Osteoblast (primary cell): ENCODE measurements around the gene IL36G. TPM values are rescaled to one million over a fixed set of nuclear protein-coding genes. Genes with fewer than 3 reads are reported as not detected.

Experiments
- DNase-seq: peaks from one replicate; pipeline ENCODE4 v3.0.0; 2011; ENCODE audit warnings: low spot score, mixed read lengths; ENCODE audit not compliant: insufficient read length; ENCODE audit errors: missing footprints
- H2AFZ ChIP-seq: 2 replicates; pipeline ENCODE4 v1.6.0; 2011; ENCODE audit warnings: mild to moderate bottlenecking, low read length
- H3K27ac ChIP-seq: 2 replicates; pipeline ENCODE4 v1.5.1; 2011; ENCODE audit warnings: mild to moderate bottlenecking, low read depth, low read length, moderate library complexity
- H3K27me3 ChIP-seq: 2 replicates; pipeline ENCODE4 v1.6.0; 2012; ENCODE audit warnings: mild to moderate bottlenecking, control low read depth, inconsistent platforms, low read length, moderate library complexity; ENCODE audit not compliant: insufficient read depth
- H3K36me3 ChIP-seq: 2 replicates; pipeline ENCODE4 v1.5.1; 2011; ENCODE audit warnings: mild to moderate bottlenecking, low read length, control low read depth, moderate library complexity; ENCODE audit not compliant: insufficient read depth
- H3K4me1 ChIP-seq: 2 replicates; pipeline ENCODE4 v1.5.1; 2011; ENCODE audit warnings: mild to moderate bottlenecking, low read length, control low read depth, moderate library complexity; ENCODE audit not compliant: insufficient read depth
- H3K4me2 ChIP-seq: 2 replicates; pipeline ENCODE4 v1.6.0; 2011; ENCODE audit warnings: mild to moderate bottlenecking, low read length; ENCODE audit not compliant: insufficient read depth
- H3K4me3 ChIP-seq: fragments of 200-600 bp; sonication (generic); 3 replicates; pipeline ENCODE4 v1.5.1; 2012; ENCODE audit warnings: mild to moderate bottlenecking, low read length, inconsistent platforms; ENCODE audit not compliant: insufficient read depth
- H3K79me2 ChIP-seq: 2 replicates; pipeline ENCODE4 v1.6.0; 2012; ENCODE audit warnings: mild to moderate bottlenecking, low read length, control low read depth, inconsistent platforms; ENCODE audit not compliant: insufficient read depth
- H3K9me3 ChIP-seq: 2 replicates; pipeline ENCODE4 v1.5.1; 2011; ENCODE audit warnings: low read depth, low read length, control low read depth
- H4K20me1 ChIP-seq: 2 replicates; pipeline ENCODE4 v1.6.0; 2012; ENCODE audit warnings: mild to moderate bottlenecking, low read length, control low read depth; ENCODE audit not compliant: insufficient read depth
- CTCF ChIP-seq: IDR thresholded peaks from 2 replicates; pipeline ENCODE4 v1.5.1; 2011; ENCODE audit warnings: mild to moderate bottlenecking, low read depth, low read length, moderate library complexity; ENCODE audit errors: extremely low read depth
- total RNA-seq: library from RNA; depleted of rRNA; stranded (reverse); fragments of >200 nt; gene quantifications from 2 replicates; pipeline ENCODE4 v1.2.3, GENCODE V29; 2012

The IL36G gene
- total RNA-seq, 1 donor = not detected

- Histone ChIP-seq H3K4me2 (peak overlapping the region; percentile 37), H3K9me3 (no peaks in the 10 kb centered on the region), H3K4me3 (no peak overlapping the region), H3K36me3 (no peaks in the 10 kb centered on the region), H3K79me2 (no peaks in the 10 kb centered on the region), H2AFZ (peak overlapping the region; percentile 60), H4K20me1 (no peaks in the 10 kb centered on the region), H3K27me3 (peaks cover 4% of the 10 kb centered on the region), H3K4me1 (peaks cover 6% of the 10 kb centered on the region), H3K27ac (no peak overlapping the region)
- no peak for TF ChIP-seq CTCF
- DNase-seq = no peak
Observed at GRCh38 chr2:113010088-113010487, 32.3 kb downstream of the IL36G start.

GRCh38 chr2:113011108-113011507, 33.3 kb downstream of the IL36G start:
- DNase-seq = no peak
- H3K4me2 ChIP-seq = no peak overlapping the region
- TF ChIP-seq CTCF = no peak

GRCh38 chr2:113012436-113013335, 34.9 kb downstream of the IL36G start:
- H3K4me2 ChIP-seq = peak overlapping the region; percentile 34
- no peaks in the 10 kb centered on the region for H3K79me2 ChIP-seq

More at GRCh38 chr2:113011108-113011507, 33.3 kb downstream of the IL36G start:
- H3K79me2 ChIP-seq = no peaks in the 10 kb centered on the region
- no peaks in the 10 kb centered on the region for H3K9me3 ChIP-seq
- H4K20me1 ChIP-seq = no peaks in the 10 kb centered on the region
- no peak overlapping the region for H3K27ac ChIP-seq
- no peaks in the 10 kb centered on the region for H3K36me3 ChIP-seq
- H3K4me1 ChIP-seq = peaks cover 6% of the 10 kb centered on the region
- H3K4me3 ChIP-seq = no peak overlapping the region
- H2AFZ ChIP-seq = no peak overlapping the region
- H3K27me3 ChIP-seq = peaks cover 7% of the 10 kb centered on the region

More at GRCh38 chr2:113012436-113013335, 34.9 kb downstream of the IL36G start:
- no peak overlapping the region for H3K4me3 ChIP-seq
- H3K27ac ChIP-seq = no peak overlapping the region
- TF ChIP-seq CTCF = no peak
- H3K4me1 ChIP-seq = peaks cover 6% of the 10 kb centered on the region
- no peaks in the 10 kb centered on the region for H3K9me3 ChIP-seq
- H4K20me1 ChIP-seq = no peaks in the 10 kb centered on the region
- H2AFZ ChIP-seq = no peak overlapping the region
- no peak for DNase-seq
- H3K27me3 ChIP-seq = peaks cover 3% of the 10 kb centered on the region
- H3K36me3 ChIP-seq = no peaks in the 10 kb centered on the region
